Activated CD4-positive, alpha-beta T cell treated with anti-CD3 and anti-CD28 coated beads, Interleukin-2, amount 50 U/mL, for 24 hours (primary cell): Measurements from ENCODE around the gene TDRD7.

Experiments used
- DNase-seq, 2 donors: peaks; one replicate each; pipeline ENCODE4 v3.0.0-alpha.2; 2020; ENCODE audit warnings: low read depth in 1 of 2, low spot score in 1 of 2

TDRD7 gene, protein sequence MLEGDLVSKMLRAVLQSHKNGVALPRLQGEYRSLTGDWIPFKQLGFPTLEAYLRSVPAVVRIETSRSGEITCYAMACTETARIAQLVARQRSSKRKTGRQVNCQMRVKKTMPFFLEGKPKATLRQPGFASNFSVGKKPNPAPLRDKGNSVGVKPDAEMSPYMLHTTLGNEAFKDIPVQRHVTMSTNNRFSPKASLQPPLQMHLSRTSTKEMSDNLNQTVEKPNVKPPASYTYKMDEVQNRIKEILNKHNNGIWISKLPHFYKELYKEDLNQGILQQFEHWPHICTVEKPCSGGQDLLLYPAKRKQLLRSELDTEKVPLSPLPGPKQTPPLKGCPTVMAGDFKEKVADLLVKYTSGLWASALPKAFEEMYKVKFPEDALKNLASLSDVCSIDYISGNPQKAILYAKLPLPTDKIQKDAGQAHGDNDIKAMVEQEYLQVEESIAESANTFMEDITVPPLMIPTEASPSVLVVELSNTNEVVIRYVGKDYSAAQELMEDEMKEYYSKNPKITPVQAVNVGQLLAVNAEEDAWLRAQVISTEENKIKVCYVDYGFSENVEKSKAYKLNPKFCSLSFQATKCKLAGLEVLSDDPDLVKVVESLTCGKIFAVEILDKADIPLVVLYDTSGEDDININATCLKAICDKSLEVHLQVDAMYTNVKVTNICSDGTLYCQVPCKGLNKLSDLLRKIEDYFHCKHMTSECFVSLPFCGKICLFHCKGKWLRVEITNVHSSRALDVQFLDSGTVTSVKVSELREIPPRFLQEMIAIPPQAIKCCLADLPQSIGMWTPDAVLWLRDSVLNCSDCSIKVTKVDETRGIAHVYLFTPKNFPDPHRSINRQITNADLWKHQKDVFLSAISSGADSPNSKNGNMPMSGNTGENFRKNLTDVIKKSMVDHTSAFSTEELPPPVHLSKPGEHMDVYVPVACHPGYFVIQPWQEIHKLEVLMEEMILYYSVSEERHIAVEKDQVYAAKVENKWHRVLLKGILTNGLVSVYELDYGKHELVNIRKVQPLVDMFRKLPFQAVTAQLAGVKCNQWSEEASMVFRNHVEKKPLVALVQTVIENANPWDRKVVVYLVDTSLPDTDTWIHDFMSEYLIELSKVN

DNA sequence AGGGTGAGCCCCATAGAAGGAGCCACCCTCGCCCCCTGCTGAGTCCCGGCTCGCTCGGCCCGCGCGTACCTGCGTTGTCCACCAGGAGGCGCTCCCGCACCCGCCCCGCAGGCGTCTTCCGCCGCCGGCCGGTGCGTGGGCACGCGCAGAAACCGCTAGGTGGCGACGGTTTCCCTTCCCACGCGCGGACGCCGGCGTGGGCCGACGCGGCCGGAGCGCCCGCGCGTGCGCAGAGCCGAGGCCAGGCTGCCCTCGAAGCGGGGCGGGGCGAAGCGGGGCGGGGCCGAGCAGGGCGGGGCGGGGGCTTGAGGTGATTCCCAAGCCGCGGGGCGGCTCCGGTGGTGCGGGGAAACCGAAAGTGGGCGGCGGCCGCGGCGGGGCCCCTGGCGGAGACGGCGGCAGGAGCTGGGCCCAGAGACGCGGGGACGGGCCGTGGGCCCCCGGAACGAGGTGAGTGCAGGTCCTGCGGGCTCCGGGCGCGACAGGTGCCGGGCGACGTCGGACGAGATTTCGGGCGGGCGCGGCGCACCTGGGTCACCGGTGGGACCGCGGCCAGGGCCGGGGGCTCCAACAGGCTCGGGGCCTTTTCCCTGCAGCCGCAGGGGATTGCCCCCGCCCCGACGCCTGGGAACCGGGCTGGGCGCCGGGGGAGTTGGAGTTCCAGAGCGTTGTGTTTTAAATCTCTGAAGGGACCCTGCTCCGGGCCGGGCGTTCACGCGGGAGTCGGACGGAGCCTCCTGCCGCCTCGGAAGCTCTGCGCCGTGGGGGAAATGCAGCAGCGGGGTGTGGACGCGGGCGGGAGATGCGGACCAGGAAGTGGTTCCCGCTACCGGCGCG, at the start of gene TDRD7:
Gene TDRD7, plus strand, starts transcription at position 308 of the 837 bp plus-strand sequence. CDS start 16,370 bp downstream, outside the sequence.
- peak; percentile 83 to 89 for DNase-seq

GRCh38 chr9:97362777-97363545, 48.9 kb upstream of the TDRD7 start:
- DNase-seq, result no peak

GRCh38 chr9:97363661-97364299, 48.1 kb upstream of the TDRD7 start:
- DNase-seq, result no peak

DNA sequence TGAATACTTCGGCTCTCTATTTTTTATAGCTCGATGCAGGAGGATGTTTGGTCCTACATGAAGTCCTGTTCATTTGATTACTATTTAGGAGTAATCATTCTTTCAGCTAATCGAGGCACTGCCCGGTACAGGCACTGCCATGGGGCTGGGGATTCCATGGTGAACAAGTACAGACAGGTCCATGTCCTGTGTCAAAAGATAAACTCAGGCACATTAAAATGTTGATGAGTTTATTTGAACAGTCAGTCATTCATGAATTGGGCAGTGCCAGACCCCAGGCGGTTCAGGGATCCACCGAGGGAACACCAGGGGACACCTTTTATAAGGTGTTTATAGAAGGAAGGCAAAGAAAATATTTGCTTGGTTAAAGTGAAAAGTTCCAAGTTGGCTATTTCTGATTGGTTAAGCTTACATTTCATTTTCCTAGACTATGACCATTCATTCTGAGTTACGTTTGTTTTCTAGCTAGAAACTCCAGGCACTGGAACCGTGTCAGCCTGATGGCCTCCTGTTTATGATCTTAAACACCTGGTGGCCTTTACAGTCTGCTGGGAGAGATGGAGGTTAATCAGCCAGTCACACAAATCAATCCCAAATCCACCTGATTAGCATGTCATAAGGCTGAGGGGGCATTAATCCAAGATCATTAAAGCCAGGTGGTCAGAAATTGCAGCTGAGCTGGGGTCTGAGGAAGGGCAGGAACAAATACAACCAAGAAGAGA, 47.0 kb upstream of the TDRD7 start:
- no peak for DNase-seq

DNA sequence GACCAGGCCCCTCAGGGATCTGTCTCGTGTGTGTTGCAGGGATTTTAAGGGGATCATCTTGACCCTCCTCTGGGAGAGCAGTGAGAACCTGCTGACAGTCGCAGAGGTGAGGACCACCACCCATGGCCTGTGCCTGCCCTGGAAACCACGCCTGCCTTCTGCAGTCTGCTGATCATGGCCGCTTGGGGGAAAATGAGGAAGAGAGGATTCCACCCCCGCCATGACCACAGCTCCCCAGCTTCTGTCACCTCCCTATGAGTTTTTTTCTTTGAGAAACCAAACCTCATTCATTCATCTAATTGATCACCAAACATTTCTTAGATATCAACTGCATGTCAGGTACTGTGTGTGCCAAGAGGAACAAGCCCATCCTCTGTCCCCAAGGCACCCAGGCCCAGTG, 46.3 kb upstream of the TDRD7 start:
- no peak for DNase-seq

GRCh38 chr9:97366476-97366875, 45.4 kb upstream of the TDRD7 start:
- DNase-seq, result no peak

GRCh38 chr9:97366889-97367288, 45.0 kb upstream of the TDRD7 start:
- no peak for DNase-seq

GRCh38 chr9:97367729-97368128, 44.2 kb upstream of the TDRD7 start:
- no peak for DNase-seq

DNA sequence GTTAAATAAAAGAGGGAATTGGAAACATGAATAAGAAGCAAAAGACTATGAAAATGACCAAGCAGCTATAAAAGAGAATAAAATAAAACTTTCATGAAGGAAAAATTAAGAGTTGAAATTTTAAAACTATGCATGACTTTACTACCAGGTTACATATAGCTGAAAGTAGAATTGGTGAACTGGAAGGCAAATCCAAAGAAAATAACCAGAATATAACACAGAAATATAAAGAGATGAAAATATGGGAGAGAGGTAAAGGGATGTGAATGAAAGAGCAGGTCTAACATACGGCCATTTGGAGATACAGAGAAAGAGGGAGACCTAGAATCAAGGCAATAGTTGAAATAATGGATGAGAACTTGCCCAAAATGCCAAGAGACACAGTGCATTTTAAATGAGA, 42.9 kb upstream of the TDRD7 start:
- no peak for DNase-seq

DNA sequence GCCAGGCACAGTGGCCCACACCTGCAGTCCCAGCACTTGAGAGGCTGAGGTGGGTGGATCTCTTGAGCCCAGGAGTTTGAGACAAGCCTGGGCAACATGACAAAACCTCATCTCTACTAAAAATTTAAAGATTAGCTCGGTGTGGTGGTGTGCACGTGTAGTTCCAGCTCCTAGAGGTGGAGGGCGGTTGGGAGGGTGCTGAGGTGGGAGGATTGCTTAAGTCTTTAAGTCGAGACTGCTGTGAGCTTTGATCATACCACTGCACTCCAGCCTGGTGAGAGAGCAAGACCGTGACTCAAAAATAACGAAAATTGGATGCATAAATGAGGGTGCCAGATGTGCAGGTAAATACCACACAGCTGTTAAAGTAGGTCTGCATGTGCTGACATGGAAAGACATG, 39.3 kb upstream of the TDRD7 start:
- DNase-seq, result no peak

DNA sequence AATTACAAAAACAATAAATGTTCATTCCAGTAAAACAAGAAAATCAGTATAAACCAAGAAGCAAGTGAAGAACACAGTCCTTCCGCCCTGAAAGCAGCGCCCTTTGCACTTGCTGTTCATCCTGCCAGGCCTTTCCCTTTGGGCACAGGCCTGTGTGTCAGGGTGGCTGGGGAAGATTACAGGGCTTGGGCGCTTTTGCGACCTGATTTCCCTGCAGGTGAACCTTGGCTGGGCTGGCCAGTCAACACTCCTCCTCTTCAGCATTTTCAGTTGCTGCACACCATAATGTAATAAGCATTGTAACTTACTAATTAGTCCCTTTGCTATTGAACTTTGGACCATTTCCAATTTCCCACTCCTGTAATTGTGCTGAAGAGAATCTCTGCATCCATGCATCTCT, 38.6 kb upstream of the TDRD7 start:
- no peak for DNase-seq

- DNase-seq, result no peak
Observed at GRCh38 chr9:97374811-97375210, 37.1 kb upstream of the TDRD7 start.

- DNase-seq, result no peak
Observed at GRCh38 chr9:97376902-97377301, 35.0 kb upstream of the TDRD7 start.

GRCh38 chr9:97382099-97382718, 29.7 kb upstream of the TDRD7 start:
- DNase-seq, result no peak

- DNase-seq, result no peak
Observed at GRCh38 chr9:97384406-97385262, 27.3 kb upstream of the TDRD7 start.

- no peak for DNase-seq
Observed at GRCh38 chr9:97385626-97386264, 26.2 kb upstream of the TDRD7 start.

DNA sequence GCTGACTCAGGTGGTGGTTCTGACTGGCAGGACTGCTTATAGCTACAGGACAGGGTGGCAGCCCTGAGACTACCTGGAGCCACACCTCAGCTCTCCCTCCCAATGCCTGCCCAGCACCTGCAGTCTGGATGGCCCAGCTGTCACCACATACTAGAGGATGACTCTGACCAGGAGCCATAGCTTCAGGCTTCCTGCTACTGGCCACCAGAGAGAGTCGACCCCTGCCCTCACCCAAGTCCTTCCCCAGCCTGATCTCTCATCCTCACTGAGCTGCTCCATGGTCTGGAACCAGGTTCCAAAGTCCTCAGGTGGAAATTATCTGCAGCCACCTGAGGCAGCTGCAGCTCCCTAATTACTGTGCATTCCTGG, 25.6 kb upstream of the TDRD7 start:
- DNase-seq, result no peak
